ENCODE data around the gene TXNDC16.

TXNDC16 gene

GRCh38 chr14:52458721-52459085 lies 93.6 kb downstream of the TXNDC16 start:
- no peaks in the 10 kb centered on the region; the same call in 1 of the 2 replicates for H3K9me3 ChIP-seq (ENCODE audit: control insufficient read depth, insufficient read depth, low read length)
- H4K20me1 ChIP-seq (ENCODE audit: control insufficient read depth, insufficient read depth, low read depth, low read length): no peaks in the 10 kb centered on the region
- no peaks in the 10 kb centered on the region for H3K27me3 ChIP-seq (ENCODE audit: control insufficient read depth, low read length)
- no peak for TF ChIP-seq CTCF (IDR thresholded peaks at IDR 0.05; ENCODE audit: low read depth, low read length, poor library complexity, severe bottlenecking)
- no peak for TF ChIP-seq EZH2phosphoT487 (IDR thresholded peaks at IDR 0.05; ENCODE audit: borderline replicate concordance, low read length)
- H3K4me3 ChIP-seq (ENCODE audit: low read length): no peak overlapping the region
- no peak overlapping the region for H3K4me2 ChIP-seq (ENCODE audit: low read length)
- H3F3A ChIP-seq (ENCODE audit: control insufficient read depth, insufficient read depth): no peaks in the 10 kb centered on the region
- peaks cover 30% of the 10 kb centered on the region for H3K36me3 ChIP-seq (ENCODE audit: control insufficient read depth, low read length)
- H3K9me2 ChIP-seq (replicated peaks; ENCODE audit: control insufficient read depth, low read length): no peaks in the 10 kb centered on the region
- no peaks in the 10 kb centered on the region for H3K79me2 ChIP-seq (ENCODE audit: control insufficient read depth, low read length)
- no peak overlapping the region for H3K27ac ChIP-seq (ENCODE audit: low read depth, low read length)
- no peaks in the 10 kb centered on the region for H3K4me1 ChIP-seq (ENCODE audit: control insufficient read depth, low read length)

DNA sequence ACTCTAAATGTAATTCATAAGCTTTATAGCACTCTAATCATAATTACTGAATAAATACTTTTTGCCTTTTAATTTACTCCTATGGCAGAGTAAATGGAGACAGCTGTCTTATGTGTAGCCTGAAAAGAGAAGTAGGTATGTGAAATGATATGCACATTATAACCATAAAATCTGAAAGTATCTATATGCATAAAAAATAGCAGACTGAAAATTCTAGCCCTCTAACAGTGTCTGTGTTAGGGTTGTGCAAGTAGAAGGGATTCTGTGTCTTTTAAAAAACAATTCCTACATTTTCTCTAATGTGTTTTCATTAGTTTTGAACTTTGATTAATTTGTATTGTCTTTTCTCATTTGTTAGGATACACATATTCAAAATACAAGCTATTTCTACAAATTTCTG lies 94.9 kb downstream of the TXNDC16 start:
- no peak overlapping the region for H3K27ac ChIP-seq (ENCODE audit: low read depth, low read length)
- H3K9me2 ChIP-seq (replicated peaks; ENCODE audit: control insufficient read depth, low read length): no peaks in the 10 kb centered on the region
- no peaks in the 10 kb centered on the region; the same call in 1 of the 2 replicates for H3K9me3 ChIP-seq (ENCODE audit: control insufficient read depth, insufficient read depth, low read length)
- H3K79me2 ChIP-seq (ENCODE audit: control insufficient read depth, low read length): no peaks in the 10 kb centered on the region
- no peaks in the 10 kb centered on the region for H3F3A ChIP-seq (ENCODE audit: control insufficient read depth, insufficient read depth)
- H3K4me3 ChIP-seq (ENCODE audit: low read length): no peak overlapping the region
- no peaks in the 10 kb centered on the region for H3K4me1 ChIP-seq (ENCODE audit: control insufficient read depth, low read length)
- no peaks in the 10 kb centered on the region for H3K27me3 ChIP-seq (ENCODE audit: control insufficient read depth, low read length)
- no peak for TF ChIP-seq CTCF (IDR thresholded peaks at IDR 0.05; ENCODE audit: low read depth, low read length, poor library complexity, severe bottlenecking)
- no peak for TF ChIP-seq EZH2phosphoT487 (IDR thresholded peaks at IDR 0.05; ENCODE audit: borderline replicate concordance, low read length)
- H4K20me1 ChIP-seq (ENCODE audit: control insufficient read depth, insufficient read depth, low read depth, low read length): no peaks in the 10 kb centered on the region
- peaks cover 27% of the 10 kb centered on the region for H3K36me3 ChIP-seq (ENCODE audit: control insufficient read depth, low read length)
- no peak overlapping the region for H3K4me2 ChIP-seq (ENCODE audit: low read length)

DNA sequence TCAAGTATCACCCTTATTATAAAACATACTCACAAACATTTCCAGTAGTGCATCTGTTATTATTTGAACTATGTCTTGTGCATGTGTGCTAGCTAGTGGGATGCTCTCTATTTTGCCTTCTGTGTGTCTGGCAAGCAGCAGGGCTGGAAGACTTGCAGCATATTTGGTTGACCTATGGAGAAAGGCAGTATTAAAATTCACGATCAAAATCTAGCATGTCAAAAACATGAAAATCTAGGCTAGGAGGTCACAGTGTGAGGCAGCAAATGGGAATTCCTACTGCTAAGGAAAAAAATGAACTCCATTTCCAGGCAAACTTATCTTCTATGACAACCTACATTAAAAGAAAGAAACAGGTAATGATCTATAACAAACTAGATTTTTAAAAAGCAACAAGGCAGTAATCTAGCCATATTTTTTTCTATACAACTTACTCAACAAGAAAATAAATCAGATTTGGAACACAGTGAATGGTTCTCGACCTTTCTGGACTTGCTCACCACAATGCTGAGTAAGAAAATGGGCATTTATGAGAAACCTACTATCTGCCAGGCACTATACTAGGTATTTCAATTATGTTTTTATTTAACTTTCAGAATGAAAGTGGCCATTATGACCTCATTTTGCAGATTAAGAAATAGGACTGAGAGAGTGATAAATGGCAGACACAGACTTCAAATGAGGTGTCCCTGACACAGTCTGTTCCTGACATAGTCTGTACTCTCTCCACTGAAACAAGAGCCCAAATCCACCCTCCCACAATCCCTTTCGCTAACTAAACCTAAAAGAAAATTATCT lies 96.8 kb downstream of the TXNDC16 start:
- no peaks in the 10 kb centered on the region for H3K27me3 ChIP-seq (ENCODE audit: control insufficient read depth, low read length)
- H3K27ac ChIP-seq (ENCODE audit: low read depth, low read length): no peak overlapping the region
- H3K4me3 ChIP-seq (ENCODE audit: low read length): no peak overlapping the region
- H3K36me3 ChIP-seq (ENCODE audit: control insufficient read depth, low read length): peaks cover 25% of the 10 kb centered on the region
- no peaks in the 10 kb centered on the region for H3K9me3 ChIP-seq (ENCODE audit: control insufficient read depth, insufficient read depth, low read length)
- no peaks in the 10 kb centered on the region for H3K9me2 ChIP-seq (replicated peaks; ENCODE audit: control insufficient read depth, low read length)
- TF ChIP-seq EZH2phosphoT487 (IDR thresholded peaks at IDR 0.05; ENCODE audit: borderline replicate concordance, low read length) (no peak), CTCF (IDR thresholded peaks at IDR 0.05; ENCODE audit: low read depth, low read length, poor library complexity, severe bottlenecking) (no peak)
- H4K20me1 ChIP-seq (ENCODE audit: control insufficient read depth, insufficient read depth, low read depth, low read length): no peaks in the 10 kb centered on the region
- H3F3A ChIP-seq (ENCODE audit: control insufficient read depth, insufficient read depth): no peaks in the 10 kb centered on the region
- H3K4me1 ChIP-seq (ENCODE audit: control insufficient read depth, low read length): no peaks in the 10 kb centered on the region
- no peak overlapping the region for H3K4me2 ChIP-seq (ENCODE audit: low read length)
- no peaks in the 10 kb centered on the region for H3K79me2 ChIP-seq (ENCODE audit: control insufficient read depth, low read length)

All from DOHH2 (cell line).